Lung (tissue), 12 donors: ENCODE results near the gene MAST1. TPM values are rescaled to one million over a fixed set of nuclear protein-coding genes. Genes with fewer than 3 reads are reported as not detected.

Experiments
- ATAC-seq: fragments of 200-7000 bp; cut with Tn5 transposase; one replicate; pipeline ENCODE4 v1.9.1; 2020; ENCODE audit warnings: moderate number of reproducible peaks; ENCODE audit not compliant: insufficient read depth, low FRiP score
- DNase-seq, 3 donors: peaks; one replicate each; pipeline ENCODE4 v3.0.0-alpha.2; 2013 to 2017
- H3K27ac ChIP-seq, 2 donors: one replicate each; pipeline ENCODE4 v1.5.1; 2013; ENCODE audit warnings: mild to moderate bottlenecking in 2 of 2, moderate library complexity in 2 of 2, control low read depth in 1 of 2, inconsistent platforms in 1 of 2, low read depth in 1 of 2, low read length in 1 of 2
- H3K27me3 ChIP-seq, 3 donors: one replicate each; pipeline ENCODE4 v1.5.1; 2013; ENCODE audit warnings: low read length in 2 of 3; ENCODE audit not compliant: control insufficient read depth in 3 of 3, insufficient read depth in 3 of 3
- H3K36me3 ChIP-seq, 4 donors: one replicate each; pipeline ENCODE4 v1.5.1; 2013; ENCODE audit warnings: low read length in 4 of 4, mild to moderate bottlenecking in 1 of 4, moderate library complexity in 1 of 4; ENCODE audit not compliant: control insufficient read depth in 4 of 4, insufficient read depth in 4 of 4
- H3K4me1 ChIP-seq, 5 donors: one replicate each; pipeline ENCODE4 v1.5.1; 2013; ENCODE audit warnings: low read length in 5 of 5, mild to moderate bottlenecking in 2 of 5, moderate library complexity in 1 of 5; ENCODE audit not compliant: control insufficient read depth in 5 of 5, insufficient read depth in 5 of 5
- H3K4me3 ChIP-seq: one replicate; pipeline ENCODE4 v1.5.1; 2013; ENCODE audit warnings: mild to moderate bottlenecking, control low read depth, moderate library complexity
- H3K9ac ChIP-seq, 2 donors: one replicate each; pipeline ENCODE4 v1.5.1; 2013; ENCODE audit warnings: low read length in 2 of 2, control low read depth in 1 of 2; ENCODE audit not compliant: insufficient read depth in 1 of 2
- H3K9me3 ChIP-seq, 4 donors: one replicate each; pipeline ENCODE4 v1.5.1; 2013; ENCODE audit warnings: low read length in 3 of 4, mild to moderate bottlenecking in 1 of 4, moderate library complexity in 1 of 4; ENCODE audit not compliant: control insufficient read depth in 4 of 4, insufficient read depth in 3 of 4
- WGBS, 2 donors: extraction: QIAGEN DNeasy Blood & Tissue Kit; methylation state at CpG; one replicate each; pipeline ENCODE4 v1.1.7; 2013; 5-methylcytosine and 5-hydroxymethylcytosine counted together
- polyA plus RNA-seq, 2 donors: library from polyadenylated mRNA; stranded (reverse); fragments of 200-250 nt; gene quantifications; one replicate each; pipeline ENCODE4 v1.2.1, GENCODE V29; 2013
- total RNA-seq, 2 donors: library from RNA; depleted of rRNA in 1 of 2; stranded (reverse); fragments of >200 nt in 1 of 2; gene quantifications; one replicate each; pipeline ENCODE4 v1.2.1, GENCODE V29; 2014 to 2021
- TF ChIP-seq, protein P1 (sequence below): IDR thresholded peaks from 2 replicates; pipeline ENCODE4 v1.5.1; 2012; ENCODE audit warnings: mild to moderate bottlenecking; ENCODE audit errors: control extremely low read depth, extremely low read depth
- donor health status: control.
- donor health status: control.
- donor health status: Bipolar disorder and iron deficiency.
- donor health status: healthy.
- donor health status: DM: yes; HTN: yes; CAD: no.

MAST1 gene
- total and polyA plus RNA-seq, 4 donors, result 0.08 to 0.88 (median 0.41) TPM

DNA sequence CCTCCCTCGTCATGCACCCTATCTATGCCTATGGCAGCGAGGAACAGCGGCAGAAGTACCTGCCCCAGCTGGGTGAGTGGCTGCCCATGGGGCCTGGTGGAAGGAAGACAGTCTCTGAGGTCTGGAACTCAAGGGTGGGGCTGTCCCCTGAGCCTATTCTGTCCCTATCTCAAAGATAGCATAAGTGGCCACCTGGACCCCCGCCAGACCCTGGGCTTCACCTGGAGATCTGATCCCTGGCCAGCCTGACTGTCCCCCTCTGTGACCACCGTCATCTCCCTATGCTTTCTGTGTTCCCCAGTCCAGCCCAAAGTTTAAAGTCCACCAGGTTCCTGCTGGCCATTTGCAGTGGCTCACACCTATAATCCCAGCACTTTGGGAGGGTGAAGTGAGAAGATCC is 55.3 kb downstream of the MAST1 start:
- 94 to 100% methylated on average over 5 of the region's 5 CpGs for WGBS, 2 donors
- Histone ChIP-seq H3K4me1 (peaks cover 0 to 12% (median 4%) of the 10 kb centered on the region in 5 donors), H3K27ac (no peak overlapping the region), H3K36me3 (peaks cover 0 to 26% (median 21%) of the 10 kb centered on the region in 4 donors), H3K9ac (no peak overlapping the region), H3K4me3 (no peak overlapping the region), H3K27me3 (no peaks in the 10 kb centered on the region), H3K9me3 (no peaks in the 10 kb centered on the region)
- no peak for ATAC-seq
- no peak for DNase-seq
- TF ChIP-seq, protein P1, sequence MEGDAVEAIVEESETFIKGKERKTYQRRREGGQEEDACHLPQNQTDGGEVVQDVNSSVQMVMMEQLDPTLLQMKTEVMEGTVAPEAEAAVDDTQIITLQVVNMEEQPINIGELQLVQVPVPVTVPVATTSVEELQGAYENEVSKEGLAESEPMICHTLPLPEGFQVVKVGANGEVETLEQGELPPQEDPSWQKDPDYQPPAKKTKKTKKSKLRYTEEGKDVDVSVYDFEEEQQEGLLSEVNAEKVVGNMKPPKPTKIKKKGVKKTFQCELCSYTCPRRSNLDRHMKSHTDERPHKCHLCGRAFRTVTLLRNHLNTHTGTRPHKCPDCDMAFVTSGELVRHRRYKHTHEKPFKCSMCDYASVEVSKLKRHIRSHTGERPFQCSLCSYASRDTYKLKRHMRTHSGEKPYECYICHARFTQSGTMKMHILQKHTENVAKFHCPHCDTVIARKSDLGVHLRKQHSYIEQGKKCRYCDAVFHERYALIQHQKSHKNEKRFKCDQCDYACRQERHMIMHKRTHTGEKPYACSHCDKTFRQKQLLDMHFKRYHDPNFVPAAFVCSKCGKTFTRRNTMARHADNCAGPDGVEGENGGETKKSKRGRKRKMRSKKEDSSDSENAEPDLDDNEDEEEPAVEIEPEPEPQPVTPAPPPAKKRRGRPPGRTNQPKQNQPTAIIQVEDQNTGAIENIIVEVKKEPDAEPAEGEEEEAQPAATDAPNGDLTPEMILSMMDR, result no peak

DNA sequence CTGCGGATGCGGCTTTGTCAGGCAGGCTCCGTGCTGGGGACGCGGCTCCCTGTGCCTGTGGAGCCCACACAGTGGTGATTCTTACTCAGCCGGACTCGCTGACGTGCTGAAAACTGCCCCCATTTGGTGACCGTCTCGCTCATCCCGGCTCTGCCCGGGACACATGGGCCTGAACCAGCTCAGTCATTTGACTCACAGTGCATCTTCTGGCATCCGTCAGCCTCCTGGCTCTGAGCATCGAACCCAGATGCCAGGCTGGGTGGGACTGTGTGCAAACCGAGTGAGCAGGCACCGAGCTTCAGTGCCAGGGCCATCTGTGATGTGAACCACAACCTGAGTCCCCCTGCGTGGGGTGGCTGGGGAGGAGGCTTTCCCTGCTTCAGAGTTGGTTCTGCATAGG is 58.1 kb downstream of the MAST1 start:
- H3K36me3 ChIP-seq, result peaks cover 0 to 32% (median 21%) of the 10 kb centered on the region in 4 donors
- no peak overlapping the region for H3K4me3 ChIP-seq
- H3K27me3 ChIP-seq, result no peaks in the 10 kb centered on the region
- WGBS, 2 donors, result 97 to 98% methylated on average over 17 of the region's 17 CpGs
- ATAC-seq (no peak), DNase-seq (no peak)
- H3K27ac ChIP-seq, result no peak overlapping the region
- H3K9me3 ChIP-seq, result no peaks in the 10 kb centered on the region
- TF ChIP-seq, protein P1, result no peak
- no peak overlapping the region for H3K9ac ChIP-seq
- H3K4me1 ChIP-seq, result peaks cover 0 to 7% (median 4%) of the 10 kb centered on the region in 5 donors

GRCh38 chr19:12899891-12900518 is 61.7 kb downstream of the MAST1 start:
- DNase-seq (no peak), ATAC-seq (no peak)
- H3K9ac ChIP-seq, result no peak overlapping the region
- peaks cover 0 to 27% (median 14%) of the 10 kb centered on the region in 4 donors for H3K36me3 ChIP-seq
- WGBS, 2 donors, result 82 to 91% methylated on average over 10 of the region's 10 CpGs
- H3K4me3 ChIP-seq, result no peak overlapping the region
- H3K9me3 ChIP-seq, result no peaks in the 10 kb centered on the region
- H3K27me3 ChIP-seq, result no peaks in the 10 kb centered on the region
- H3K4me1 ChIP-seq, result no peaks in the 10 kb centered on the region
- no peak overlapping the region for H3K27ac ChIP-seq
- TF ChIP-seq, protein P1, result no peak

DNA sequence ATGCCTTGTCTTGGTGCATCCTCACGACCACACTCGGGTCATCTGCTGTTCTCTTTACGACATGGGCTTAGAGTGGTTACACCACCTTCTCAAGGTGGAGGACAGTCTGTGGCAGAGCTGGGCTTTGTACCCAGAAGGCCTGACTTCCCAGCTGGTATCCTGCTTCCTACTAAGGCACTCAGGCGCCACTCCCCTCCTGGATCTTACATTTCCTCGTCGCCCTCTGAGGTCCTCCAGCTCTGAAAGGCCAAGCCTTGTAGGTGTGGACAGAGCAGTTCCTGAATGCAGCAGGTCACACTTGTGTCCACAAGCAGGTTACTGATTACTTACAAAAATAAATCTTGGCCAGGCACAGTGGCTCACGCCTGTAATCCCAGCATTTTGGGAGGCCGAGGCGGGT is 68.9 kb downstream of the MAST1 start:
- Histone ChIP-seq H3K36me3 (no peaks in the 10 kb centered on the region), H3K9me3 (no peaks in the 10 kb centered on the region), H3K4me1 (peaks cover 0 to 2% (median 0%) of the 10 kb centered on the region in 5 donors), H3K9ac (no peak overlapping the region), H3K27me3 (no peaks in the 10 kb centered on the region), H3K4me3 (no peak overlapping the region), H3K27ac (no peak overlapping the region)
- 79 to 88% methylated on average over 9 of the region's 9 CpGs for WGBS, 2 donors
- TF ChIP-seq, protein P1, result no peak
- DNase-seq (no peak), ATAC-seq (no peak)
